HL-60 (cell line): ENCODE measurements around the gene KBTBD8.

Experiments
- CTCF ChIP-seq: IDR thresholded peaks from one replicate; pipeline ENCODE4 v1.5.1; 2011; ENCODE audit warnings: low read length, control low read depth, inconsistent platforms; ENCODE audit not compliant: insufficient read depth
- GABPA ChIP-seq: IDR thresholded peaks from 2 replicates; pipeline ENCODE4 v1.6.1; 2012; ENCODE audit warnings: low read depth
- POLR2AphosphoS5 ChIP-seq: IDR thresholded peaks from 2 replicates; pipeline ENCODE4 v1.6.1; 2012; ENCODE audit warnings: low read depth
- REST ChIP-seq: IDR thresholded peaks from 2 replicates; pipeline ENCODE4 v1.6.1; 2012; ENCODE audit warnings: low read depth; ENCODE audit not compliant: insufficient replicate concordance

GRCh38 chr3:67031986-67032385 is 33.9 kb downstream of the KBTBD8 start:
- TF ChIP-seq CTCF (no peak), POLR2AphosphoS5 (no peak), REST (no peak), GABPA (no peak)
